Measurements from ENCODE around the gene PRTG. TPM values are rescaled to one million over a fixed set of nuclear protein-coding genes. Genes with fewer than 3 reads are reported as not detected.

Gene PRTG
- total RNA-seq, 6 experiments from 2014 or later = 0.06 to 0.22 (median 0.12) TPM

- no peak for ATAC-seq
- intact Hi-C loops (cut with DNase I) = no loop called here
- H3K9me3 ChIP-seq = no peaks in the 10 kb centered on the region
Observed at GRCh38 chr15:55586808-55587207, 156.1 kb downstream of the PRTG start.

GRCh38 chr15:55576943-55577342 is 166.0 kb downstream of the PRTG start:
- ATAC-seq = no peak
- TF ChIP-seq, protein P1, sequence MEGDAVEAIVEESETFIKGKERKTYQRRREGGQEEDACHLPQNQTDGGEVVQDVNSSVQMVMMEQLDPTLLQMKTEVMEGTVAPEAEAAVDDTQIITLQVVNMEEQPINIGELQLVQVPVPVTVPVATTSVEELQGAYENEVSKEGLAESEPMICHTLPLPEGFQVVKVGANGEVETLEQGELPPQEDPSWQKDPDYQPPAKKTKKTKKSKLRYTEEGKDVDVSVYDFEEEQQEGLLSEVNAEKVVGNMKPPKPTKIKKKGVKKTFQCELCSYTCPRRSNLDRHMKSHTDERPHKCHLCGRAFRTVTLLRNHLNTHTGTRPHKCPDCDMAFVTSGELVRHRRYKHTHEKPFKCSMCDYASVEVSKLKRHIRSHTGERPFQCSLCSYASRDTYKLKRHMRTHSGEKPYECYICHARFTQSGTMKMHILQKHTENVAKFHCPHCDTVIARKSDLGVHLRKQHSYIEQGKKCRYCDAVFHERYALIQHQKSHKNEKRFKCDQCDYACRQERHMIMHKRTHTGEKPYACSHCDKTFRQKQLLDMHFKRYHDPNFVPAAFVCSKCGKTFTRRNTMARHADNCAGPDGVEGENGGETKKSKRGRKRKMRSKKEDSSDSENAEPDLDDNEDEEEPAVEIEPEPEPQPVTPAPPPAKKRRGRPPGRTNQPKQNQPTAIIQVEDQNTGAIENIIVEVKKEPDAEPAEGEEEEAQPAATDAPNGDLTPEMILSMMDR (IDR thresholded peaks at IDR 0.05) = no peak
- TF ChIP-seq POLR2A (IDR thresholded peaks at IDR 0.05) = no peak

More at GRCh38 chr15:55586808-55587207, 156.1 kb downstream of the PRTG start:
- Histone ChIP-seq H3K4me3 (no peak overlapping the region), H3K36me3 (no peaks in the 10 kb centered on the region), H3K4me1 (peaks cover 0 to 4% (median 0%) of the 10 kb centered on the region in 4 donors), H3K27me3 (no peaks in the 10 kb centered on the region), H3K27ac (no peak overlapping the region)
- TF ChIP-seq POLR2A (IDR thresholded peaks at IDR 0.05) = no peak
- TF ChIP-seq, protein P1 (IDR thresholded peaks at IDR 0.05) = no peak
- DNase-seq = no peak
- 72% methylated on average over 2 of the region's 3 CpGs for WGBS (ENCODE audit: insufficient coverage, low coverage, low lambda C conversion rate, missing lambda C conversion rate)

DNA sequence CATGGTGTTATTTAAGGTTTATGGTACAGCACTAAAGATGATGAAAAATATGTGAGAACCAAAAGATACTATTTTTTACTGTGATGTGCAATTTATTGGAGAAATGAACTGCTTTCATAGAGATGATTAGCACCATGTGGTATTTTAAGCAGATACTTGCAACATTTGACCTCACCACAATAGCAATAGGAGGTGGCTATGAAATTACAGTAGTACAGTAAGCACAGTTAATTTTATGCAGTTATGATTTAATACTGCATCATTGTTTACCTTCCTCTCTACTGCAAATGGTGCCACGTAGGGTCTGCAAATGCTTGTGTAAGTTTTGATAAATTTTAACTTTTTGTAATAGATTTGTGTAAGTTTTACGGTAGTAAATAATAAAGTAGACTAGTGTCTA is 168.9 kb downstream of the PRTG start:
- Histone ChIP-seq H3K4me3 (no peak overlapping the region), H3K4me1 (no peaks in the 10 kb centered on the region), H3K27me3 (peaks cover 0 to 13% of the 10 kb centered on the region in 2 donors), H3K27ac (no peak overlapping the region), H3K36me3 (no peaks in the 10 kb centered on the region), H3K9me3 (no peaks in the 10 kb centered on the region)
- no peak for ATAC-seq
- 50% methylated on average over 2 of the region's 2 CpGs for WGBS (ENCODE audit: insufficient coverage, low coverage, low lambda C conversion rate, missing lambda C conversion rate)
- intact Hi-C loops (cut with DNase I) = no loop called here
- DNase-seq = no peak
- TF ChIP-seq, protein P1 (IDR thresholded peaks at IDR 0.05) = no peak
- TF ChIP-seq POLR2A (IDR thresholded peaks at IDR 0.05) = no peak

More at GRCh38 chr15:55576943-55577342, 166.0 kb downstream of the PRTG start:
- no peak for DNase-seq
- no peaks in the 10 kb centered on the region for H3K4me1 ChIP-seq
- H3K27me3 ChIP-seq = peaks cover 0 to 13% of the 10 kb centered on the region in 2 donors
- no peaks in the 10 kb centered on the region for H3K36me3 ChIP-seq
- H3K4me3 ChIP-seq = no peak overlapping the region
- 46% methylated on average over 6 of the region's 6 CpGs for WGBS (ENCODE audit: insufficient coverage, low coverage, low lambda C conversion rate, missing lambda C conversion rate)
- H3K27ac ChIP-seq = no peak overlapping the region
- no peaks in the 10 kb centered on the region for H3K9me3 ChIP-seq
- intact Hi-C loops (cut with DNase I) = no loop called here

GRCh38 chr15:55573224-55573623 is 169.7 kb downstream of the PRTG start:
- no peak overlapping the region for H3K27ac ChIP-seq
- H3K36me3 ChIP-seq = no peaks in the 10 kb centered on the region
- intact Hi-C loops (cut with DNase I) = no loop called here
- H3K9me3 ChIP-seq = no peaks in the 10 kb centered on the region
- no peak for TF ChIP-seq POLR2A (IDR thresholded peaks at IDR 0.05)
- TF ChIP-seq, protein P1 (IDR thresholded peaks at IDR 0.05) = no peak
- ATAC-seq (no peak), DNase-seq (no peak)
- H3K4me3 ChIP-seq = no peak overlapping the region
- H3K4me1 ChIP-seq = no peaks in the 10 kb centered on the region
- peaks cover 0 to 6% of the 10 kb centered on the region in 2 donors for H3K27me3 ChIP-seq
